Peyer's patch (tissue), 4 donors: Measurements from ENCODE around the gene PEX10. TPM values are rescaled to one million over a fixed set of nuclear protein-coding genes. Genes with fewer than 3 reads are reported as not detected.

Source experiments
- DNase-seq, 3 donors: peaks; one replicate each; pipeline ENCODE4 v3.0.0-alpha.2; 2017 to 2019
- H3K27ac ChIP-seq, 4 donors: fragments of 200-600 bp; sonication (generic); one replicate each; pipeline ENCODE4 v1.5.1; 2016 to 2019
- H3K27me3 ChIP-seq, 2 donors: fragments of 200-600 bp; sonication (generic); one replicate each; pipeline ENCODE4 v1.5.1; 2019
- H3K36me3 ChIP-seq, 3 donors: fragments of 200-600 bp; sonication (generic); one replicate each; pipeline ENCODE4 v1.5.1; 2016 to 2019
- H3K4me1 ChIP-seq, 4 donors: fragments of 200-600 bp; sonication (generic); one replicate each; pipeline ENCODE4 v1.5.1; 2016 to 2019
- H3K4me3 ChIP-seq, 4 donors: fragments of 200-600 bp; sonication (generic); 1 replicate in 3 of 4; 2 replicates in 1 of 4; pipeline ENCODE4 v1.5.1; 2016 to 2019; ENCODE audit warnings: mild to moderate bottlenecking in 1 of 4
- H3K9me3 ChIP-seq, 4 donors: fragments of 200-600 bp; sonication (generic); one replicate each; pipeline ENCODE4 v1.5.1; 2016 to 2019; ENCODE audit warnings: mild to moderate bottlenecking in 1 of 4
- POLR2A ChIP-seq, 2 donors: fragments of 450-650 bp; IDR thresholded peaks; one replicate each; pipeline ENCODE4 v1.5.1; 2017; ENCODE audit warnings: antibody characterized with exemption in 2 of 2, mild to moderate bottlenecking in 2 of 2, moderate library complexity in 2 of 2
- total RNA-seq, 4 donors: library from RNA; depleted of rRNA; stranded (reverse); fragments of >200 nt; gene quantifications; one replicate each; pipeline ENCODE4 v1.1.0, GENCODE V29; 2016
- TF ChIP-seq, protein P1 (sequence below), 6 experiments: fragments of 450-650 bp in 4 of 6; fragments of 200-600 bp in 2 of 6; sonication (generic) in 1 of 6; IDR thresholded peaks; one replicate each; pipeline ENCODE4 v1.5.1; 2017 to 2019; ENCODE audit warnings: antibody characterized with exemption in 6 of 6, mild to moderate bottlenecking in 3 of 6, moderate library complexity in 1 of 6

The PEX10 gene
- total RNA-seq, 4 donors from 2014 or later: 16.9 to 29.6 (median 19.9) TPM

DNA sequence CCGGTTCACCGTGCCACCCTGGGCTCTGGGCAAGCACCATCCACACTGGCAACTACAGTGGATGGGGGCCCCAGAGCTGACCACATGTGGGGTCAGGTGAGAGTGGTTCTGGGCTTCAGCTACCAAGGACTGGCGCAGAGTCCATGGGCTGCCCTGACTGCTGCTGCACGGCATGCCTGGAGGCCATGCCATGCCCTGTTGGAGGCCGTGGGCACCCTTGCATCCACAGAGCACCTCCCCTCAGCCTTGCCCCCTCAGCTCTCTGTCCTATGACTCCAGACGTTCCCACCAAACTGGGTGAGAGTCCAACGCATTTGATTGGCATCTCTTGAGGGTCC lies 36.5 kb downstream of the PEX10 start:
- TF ChIP-seq, protein P1, sequence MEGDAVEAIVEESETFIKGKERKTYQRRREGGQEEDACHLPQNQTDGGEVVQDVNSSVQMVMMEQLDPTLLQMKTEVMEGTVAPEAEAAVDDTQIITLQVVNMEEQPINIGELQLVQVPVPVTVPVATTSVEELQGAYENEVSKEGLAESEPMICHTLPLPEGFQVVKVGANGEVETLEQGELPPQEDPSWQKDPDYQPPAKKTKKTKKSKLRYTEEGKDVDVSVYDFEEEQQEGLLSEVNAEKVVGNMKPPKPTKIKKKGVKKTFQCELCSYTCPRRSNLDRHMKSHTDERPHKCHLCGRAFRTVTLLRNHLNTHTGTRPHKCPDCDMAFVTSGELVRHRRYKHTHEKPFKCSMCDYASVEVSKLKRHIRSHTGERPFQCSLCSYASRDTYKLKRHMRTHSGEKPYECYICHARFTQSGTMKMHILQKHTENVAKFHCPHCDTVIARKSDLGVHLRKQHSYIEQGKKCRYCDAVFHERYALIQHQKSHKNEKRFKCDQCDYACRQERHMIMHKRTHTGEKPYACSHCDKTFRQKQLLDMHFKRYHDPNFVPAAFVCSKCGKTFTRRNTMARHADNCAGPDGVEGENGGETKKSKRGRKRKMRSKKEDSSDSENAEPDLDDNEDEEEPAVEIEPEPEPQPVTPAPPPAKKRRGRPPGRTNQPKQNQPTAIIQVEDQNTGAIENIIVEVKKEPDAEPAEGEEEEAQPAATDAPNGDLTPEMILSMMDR (IDR thresholded peaks at IDR 0.05): no peak
- no peak for TF ChIP-seq POLR2A (IDR thresholded peaks at IDR 0.05)

GRCh38 chr1:2375246-2375922 lies 37.0 kb downstream of the PEX10 start:
- H3K9me3 ChIP-seq: no peaks in the 10 kb centered on the region
- peak in 1 of 3 donors; percentile 28 for DNase-seq

More for the DNA sequence above, 36.5 kb downstream of the PEX10 start:
- Histone ChIP-seq H3K4me3 (no peak overlapping the region), H3K27me3 (no peaks in the 10 kb centered on the region), H3K9me3 (no peaks in the 10 kb centered on the region), H3K4me1 (no peaks in the 10 kb centered on the region), H3K36me3 (no peaks in the 10 kb centered on the region), H3K27ac (no peak overlapping the region)
- peak in 1 of 3 donors; percentile 46 for DNase-seq

DNA sequence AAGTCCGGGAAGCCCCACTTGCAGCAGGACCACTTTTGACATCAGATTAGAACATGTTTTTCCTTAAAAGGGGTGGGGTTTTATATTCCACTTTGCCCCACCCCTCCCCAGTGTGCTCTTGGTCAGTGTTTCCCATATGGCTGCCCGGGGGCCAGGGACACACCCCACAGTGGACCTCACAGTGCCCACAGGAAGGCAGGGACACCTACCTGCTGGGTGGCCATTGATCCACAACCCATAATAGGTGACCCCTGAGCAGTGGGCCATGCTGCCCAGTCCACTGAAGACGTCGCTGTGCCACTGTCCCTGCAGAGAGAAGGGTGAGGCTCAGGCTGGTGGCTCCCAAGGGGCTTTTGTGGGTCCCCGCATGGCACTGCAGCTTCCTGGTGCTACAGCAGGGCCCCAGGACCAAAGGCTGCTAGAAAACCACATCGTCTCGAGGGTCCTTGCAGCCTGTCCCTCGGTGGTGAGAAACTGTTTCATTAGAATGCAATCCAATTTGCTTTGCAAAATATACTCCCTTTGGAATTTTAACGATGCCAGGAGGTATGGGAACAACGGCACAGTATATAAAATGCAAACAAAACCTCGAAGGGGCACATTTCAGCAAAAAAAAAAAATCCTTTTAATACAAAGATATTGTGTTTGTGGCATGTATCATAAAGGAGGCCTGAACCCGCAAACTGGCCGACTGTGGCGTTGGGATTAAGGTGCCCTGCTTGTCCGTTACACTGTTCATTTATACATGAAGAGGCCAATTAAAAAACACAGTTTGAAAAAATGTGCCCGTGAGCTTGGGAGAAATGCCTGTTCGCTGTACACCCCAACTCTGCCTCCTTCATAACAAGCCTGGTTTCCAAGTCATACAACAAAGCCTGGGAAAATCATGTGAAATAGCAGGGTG lies 37.9 kb downstream of the PEX10 start:
- H3K36me3 ChIP-seq: no peaks in the 10 kb centered on the region
- no peak overlapping the region for H3K27ac ChIP-seq
- no peaks in the 10 kb centered on the region for H3K27me3 ChIP-seq
- TF ChIP-seq, protein P1 (IDR thresholded peaks at IDR 0.05): no peak
- no peak for TF ChIP-seq POLR2A (IDR thresholded peaks at IDR 0.05)
- no peaks in the 10 kb centered on the region for H3K9me3 ChIP-seq
- H3K4me1 ChIP-seq: no peaks in the 10 kb centered on the region
- peak in 1 of 3 donors; percentile 42 for DNase-seq
- no peak overlapping the region for H3K4me3 ChIP-seq

More at GRCh38 chr1:2375246-2375922, 37.0 kb downstream of the PEX10 start:
- H3K27me3 ChIP-seq: no peaks in the 10 kb centered on the region
- H3K4me3 ChIP-seq: no peak overlapping the region
- no peak overlapping the region for H3K27ac ChIP-seq
- no peaks in the 10 kb centered on the region for H3K4me1 ChIP-seq
- H3K36me3 ChIP-seq: no peaks in the 10 kb centered on the region
- no peak for TF ChIP-seq POLR2A (IDR thresholded peaks at IDR 0.05)
- TF ChIP-seq, protein P1 (IDR thresholded peaks at IDR 0.05): no peak

DNA sequence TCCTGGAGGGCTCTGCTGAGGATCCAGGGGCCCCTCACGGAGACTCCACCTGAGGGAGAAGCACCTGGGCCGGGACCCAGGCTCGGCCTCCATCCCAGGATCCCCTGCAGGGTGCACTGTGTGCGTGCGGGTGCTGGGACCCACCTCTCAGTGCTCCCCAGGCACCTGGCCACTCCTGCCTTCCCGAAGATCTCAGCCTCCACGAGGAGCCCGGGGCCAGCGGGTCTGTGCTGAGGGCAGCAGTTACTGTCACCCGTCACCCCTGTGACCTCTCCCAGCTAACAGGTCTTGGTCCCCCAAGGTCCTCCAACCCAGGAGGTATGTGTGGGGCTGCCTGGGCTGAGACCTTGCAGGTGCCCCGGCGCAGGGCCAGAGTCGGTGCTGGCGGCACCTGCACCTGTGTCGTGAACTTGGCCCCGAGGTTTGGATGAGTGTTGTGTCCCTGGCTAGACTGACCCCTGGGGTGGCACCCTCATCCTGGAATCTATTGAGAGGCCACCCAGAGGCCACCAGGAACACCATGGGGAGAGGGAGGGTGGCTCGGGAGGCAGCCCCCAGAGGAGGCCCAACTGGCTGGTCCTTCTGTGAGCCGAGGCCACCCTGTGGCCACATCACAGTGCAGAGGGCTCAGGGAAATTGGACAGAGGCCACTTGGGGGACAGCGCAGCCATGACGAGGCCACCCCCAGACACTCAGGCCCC lies 38.7 kb downstream of the PEX10 start:
- Histone ChIP-seq H3K4me3 (no peak overlapping the region), H3K9me3 (no peaks in the 10 kb centered on the region), H3K27me3 (no peaks in the 10 kb centered on the region), H3K36me3 (no peaks in the 10 kb centered on the region), H3K27ac (no peak overlapping the region), H3K4me1 (no peaks in the 10 kb centered on the region)
- TF ChIP-seq POLR2A (IDR thresholded peaks at IDR 0.05): no peak
- TF ChIP-seq, protein P1 (IDR thresholded peaks at IDR 0.05): no peak
- DNase-seq: peak in 1 of 3 donors; percentile 33
